HS-27A (cell line): ENCODE results near the gene SPINDOC.
A peak's percentile ranks its signal among the peaks of the same experiment; 100 is the strongest.
"Not testable (repeated sequence)": the region's sequence is repeated elsewhere in the genome, so short reads cannot be mapped to it uniquely, and the experiment has no call there.

ENCODE experiments used
- DNase-seq: peaks from one replicate; pipeline ENCODE4 v3.0.0-alpha.2; 2012; ENCODE audit warnings: low read depth, missing footprints

SPINDOC gene, protein sequence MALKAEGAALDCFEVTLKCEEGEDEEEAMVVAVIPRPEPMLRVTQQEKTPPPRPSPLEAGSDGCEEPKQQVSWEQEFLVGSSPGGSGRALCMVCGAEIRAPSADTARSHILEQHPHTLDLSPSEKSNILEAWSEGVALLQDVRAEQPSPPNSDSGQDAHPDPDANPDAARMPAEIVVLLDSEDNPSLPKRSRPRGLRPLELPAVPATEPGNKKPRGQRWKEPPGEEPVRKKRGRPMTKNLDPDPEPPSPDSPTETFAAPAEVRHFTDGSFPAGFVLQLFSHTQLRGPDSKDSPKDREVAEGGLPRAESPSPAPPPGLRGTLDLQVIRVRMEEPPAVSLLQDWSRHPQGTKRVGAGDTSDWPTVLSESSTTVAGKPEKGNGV

GRCh38 chr11:63813035-63813562 is at the start of gene SPINDOC:
Gene SPINDOC, plus strand, starts transcription at chr11:63813456. Its CDS starts 231 bp downstream, at chr11:63813687.
- peak; percentile 46 for DNase-seq

DNA sequence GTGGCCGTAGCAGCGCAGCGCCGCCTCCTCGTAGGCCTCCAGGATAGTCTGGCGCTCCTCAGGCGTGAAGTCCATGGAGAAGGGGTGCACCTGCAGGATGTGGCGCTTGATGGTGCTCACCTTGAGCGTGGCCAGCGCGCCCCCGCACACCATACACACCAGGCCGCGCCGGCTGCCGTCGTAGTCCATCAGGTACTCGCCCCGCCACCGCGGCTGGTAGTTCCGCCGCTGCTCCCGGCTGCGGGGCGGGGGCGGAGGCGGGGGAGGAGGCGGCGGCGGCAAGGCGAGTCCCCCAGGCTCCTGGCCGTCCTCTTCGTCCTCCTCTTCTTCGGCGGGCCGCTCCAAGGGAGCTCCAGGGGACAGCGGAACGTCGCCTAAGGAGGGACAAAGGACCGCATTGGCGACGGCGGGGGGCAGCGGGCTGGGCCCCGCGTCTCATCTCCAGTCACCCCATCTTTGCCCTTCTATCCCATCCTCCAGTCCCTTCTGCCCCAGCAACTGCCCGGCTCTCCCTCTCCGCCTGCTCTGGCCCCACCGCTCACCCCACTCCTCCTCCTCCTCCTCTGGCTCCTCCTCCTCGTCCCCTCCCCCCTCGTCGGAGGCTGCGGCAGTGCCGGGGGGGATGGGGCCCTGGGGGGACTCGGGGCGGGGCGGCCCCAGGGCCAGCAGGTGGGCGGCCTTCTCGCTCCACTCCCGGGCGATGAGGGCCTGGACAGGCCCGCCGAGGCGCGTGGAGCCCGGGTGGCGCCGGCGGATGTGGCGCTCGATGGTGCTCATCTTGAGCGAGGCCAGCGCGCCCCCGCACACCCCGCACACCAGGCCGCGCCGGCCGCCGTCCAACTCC is 49.5 kb upstream of the SPINDOC start:
- DNase-seq, result no peak

DNA sequence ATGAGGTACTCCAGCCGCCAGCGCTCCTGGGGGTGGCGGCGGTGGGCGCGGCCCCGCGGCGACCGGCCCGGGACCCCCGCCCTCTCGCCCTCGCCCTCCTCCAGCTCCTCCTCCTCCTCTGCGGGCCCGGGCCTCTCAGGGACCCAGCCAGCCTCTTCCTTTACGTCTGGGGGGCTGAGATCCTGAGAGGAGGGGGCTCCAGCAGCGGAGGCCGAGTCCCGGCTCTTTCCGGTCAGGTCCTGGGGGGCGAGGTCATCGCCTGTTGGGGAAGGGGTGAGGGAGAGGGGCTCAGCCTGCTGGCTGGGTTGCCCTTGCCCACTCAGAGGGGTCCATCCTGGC is 48.9 kb upstream of the SPINDOC start:
- no peak for DNase-seq

DNA sequence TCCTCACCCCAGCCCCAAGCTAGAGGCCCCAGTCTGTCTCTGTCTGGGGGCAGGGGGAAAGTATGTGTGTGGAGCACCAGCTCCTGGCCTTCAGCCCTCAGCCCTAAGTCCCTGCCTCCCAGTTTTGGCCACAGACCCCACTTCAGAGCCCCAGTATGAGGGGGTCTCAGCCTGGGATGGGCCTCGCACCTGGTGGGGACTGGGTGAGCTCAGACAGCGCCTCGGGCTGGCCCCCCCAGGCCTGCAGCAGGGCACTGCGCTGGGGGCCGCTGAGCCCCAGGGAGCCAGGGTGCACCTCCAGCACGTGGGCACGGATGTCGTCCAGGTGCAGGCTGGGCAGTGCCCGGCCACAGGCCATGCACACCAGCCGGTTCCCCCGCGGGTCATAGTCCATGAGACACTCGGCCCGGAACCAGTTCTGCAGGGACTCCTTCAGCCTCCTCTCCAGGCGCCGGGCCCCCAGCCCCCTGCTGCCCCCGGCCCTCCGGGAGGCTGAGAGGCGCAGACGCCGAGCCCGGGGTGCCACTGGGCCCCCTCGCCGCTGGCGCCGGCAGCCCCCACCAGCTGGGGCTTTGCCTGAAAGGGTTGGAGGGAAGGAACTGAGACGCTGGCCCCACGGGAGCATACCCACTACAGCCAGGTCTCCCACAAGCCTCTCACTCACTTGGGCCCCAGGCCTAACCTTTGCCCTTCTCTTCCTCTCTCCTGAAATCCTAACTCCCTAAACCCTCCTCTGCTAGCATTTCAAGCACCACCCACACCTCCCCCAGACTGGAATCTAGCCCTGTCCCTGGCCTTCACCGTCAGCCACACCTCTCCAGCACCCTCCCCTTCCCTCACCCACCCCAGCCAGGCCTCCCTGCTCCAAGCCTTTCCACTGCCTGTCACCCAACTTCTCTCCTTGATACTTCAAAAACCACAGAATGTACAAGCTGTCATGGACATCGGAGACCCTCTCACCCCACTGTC is 48.3 kb upstream of the SPINDOC start:
- no peak for DNase-seq

DNA sequence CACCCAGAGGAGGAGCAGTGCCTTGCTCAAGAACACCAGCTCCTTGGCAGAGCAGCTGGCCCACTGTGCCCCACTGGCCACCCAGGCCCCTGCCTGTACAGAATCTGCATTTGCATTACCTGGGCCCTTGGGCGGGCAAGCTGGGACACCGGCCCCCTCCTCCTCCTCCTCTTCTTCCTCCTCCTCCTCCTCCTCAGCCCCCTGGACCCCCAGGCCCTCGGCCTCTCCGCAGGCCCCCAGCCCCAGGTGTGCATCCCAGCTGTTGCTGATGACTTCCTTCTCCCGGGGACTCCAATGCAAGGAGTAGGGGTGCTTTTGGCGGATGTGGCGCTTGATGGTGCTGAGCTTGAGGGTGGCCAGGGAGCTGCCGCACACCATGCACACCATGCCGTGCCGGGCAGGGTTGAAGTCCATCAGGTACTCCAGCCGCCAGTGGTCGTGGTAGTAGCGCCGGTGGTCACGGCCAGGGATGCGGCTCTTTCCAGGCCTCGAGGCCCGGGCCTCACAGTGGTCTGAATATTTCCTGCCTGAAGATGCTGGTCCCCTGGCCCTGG is 47.5 kb upstream of the SPINDOC start:
- DNase-seq, result no peak

DNA sequence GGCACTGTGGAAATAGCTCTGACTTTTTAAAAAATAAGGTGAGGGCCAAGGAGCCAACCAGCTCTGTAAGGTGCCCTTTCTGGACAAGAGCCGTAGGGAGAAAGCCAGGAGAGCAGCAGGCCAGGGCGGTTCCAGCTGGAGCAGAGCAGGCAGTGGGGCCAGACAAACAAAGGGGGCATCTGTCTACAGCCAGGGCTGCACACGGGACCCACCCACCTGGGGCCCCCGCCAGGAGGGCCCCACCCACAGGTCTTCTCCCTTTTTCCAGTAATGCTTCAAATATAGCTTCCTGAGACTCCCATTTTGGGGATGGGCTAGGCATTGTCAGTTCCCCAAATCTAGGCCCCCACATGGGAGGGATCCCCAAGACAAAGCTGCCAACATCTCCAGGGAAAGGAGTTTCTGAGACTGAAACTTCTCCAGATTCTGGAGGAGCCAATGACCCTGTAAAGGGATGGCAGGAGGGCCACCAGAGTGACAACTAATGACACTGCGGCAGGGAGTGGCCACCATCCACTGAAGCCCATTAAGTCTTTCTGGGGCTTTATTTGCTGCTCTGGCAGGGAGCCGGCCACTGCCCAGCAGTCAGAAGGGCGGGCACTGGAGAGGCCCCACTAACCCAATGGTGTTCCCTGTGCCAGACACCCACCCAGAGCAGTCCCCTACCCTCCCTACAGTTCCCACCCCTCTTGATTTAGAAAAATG is 46.6 kb upstream of the SPINDOC start:
- no peak for DNase-seq

- DNase-seq, result no peak
Measured at GRCh38 chr11:63767267-63767564, 46.0 kb upstream of the SPINDOC start.

- peak; percentile 60 for DNase-seq
Measured at GRCh38 chr11:63767565-63768236, 45.6 kb upstream of the SPINDOC start.

GRCh38 chr11:63768237-63769041 is 44.8 kb upstream of the SPINDOC start, which contains the start of gene ZFTA:
Gene ZFTA, minus strand, starts transcription at chr11:63768775. Its CDS starts 153 bp downstream, at chr11:63768622.
- DNase-seq, result peak; percentile 35

DNA sequence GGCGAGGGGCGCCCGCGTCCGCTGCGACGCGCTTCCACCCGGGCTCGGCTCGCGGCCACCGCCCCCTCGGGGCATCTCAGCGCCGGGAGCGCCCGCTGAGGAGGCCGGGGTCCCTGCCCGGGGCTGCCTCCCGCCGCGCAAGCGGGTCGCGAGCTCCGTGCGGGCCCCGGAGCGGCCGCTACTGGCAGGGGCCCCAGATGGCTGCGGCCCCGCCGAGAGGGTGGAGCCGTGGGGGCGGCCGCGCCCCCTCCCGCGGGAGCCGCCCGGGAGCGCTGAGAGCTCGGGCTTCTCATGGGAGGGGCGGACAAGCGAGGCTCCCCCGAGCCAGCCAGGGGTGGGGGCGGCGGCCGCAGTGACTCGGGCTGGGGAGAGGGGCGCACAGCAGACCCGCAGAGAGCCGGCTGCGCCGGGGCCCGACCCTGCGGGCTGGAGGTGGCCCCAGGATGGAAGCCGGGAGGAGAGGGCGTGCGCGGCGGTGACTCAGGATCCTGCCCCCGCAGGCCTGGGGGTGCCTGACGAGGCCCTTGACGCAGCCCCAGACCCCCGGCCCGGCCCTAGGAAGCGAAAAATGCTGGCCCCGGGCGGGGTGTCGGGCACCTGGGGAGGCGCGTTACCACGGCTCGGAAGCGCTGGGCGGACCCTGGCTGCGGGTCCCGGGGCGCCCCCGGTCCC is 44.1 kb upstream of the SPINDOC start:
- DNase-seq, result no peak

- no peak for DNase-seq
Measured at GRCh38 chr11:63769714-63770455, 43.4 kb upstream of the SPINDOC start.

GRCh38 chr11:63770763-63771162 is 42.5 kb upstream of the SPINDOC start:
- no peak for DNase-seq

DNA sequence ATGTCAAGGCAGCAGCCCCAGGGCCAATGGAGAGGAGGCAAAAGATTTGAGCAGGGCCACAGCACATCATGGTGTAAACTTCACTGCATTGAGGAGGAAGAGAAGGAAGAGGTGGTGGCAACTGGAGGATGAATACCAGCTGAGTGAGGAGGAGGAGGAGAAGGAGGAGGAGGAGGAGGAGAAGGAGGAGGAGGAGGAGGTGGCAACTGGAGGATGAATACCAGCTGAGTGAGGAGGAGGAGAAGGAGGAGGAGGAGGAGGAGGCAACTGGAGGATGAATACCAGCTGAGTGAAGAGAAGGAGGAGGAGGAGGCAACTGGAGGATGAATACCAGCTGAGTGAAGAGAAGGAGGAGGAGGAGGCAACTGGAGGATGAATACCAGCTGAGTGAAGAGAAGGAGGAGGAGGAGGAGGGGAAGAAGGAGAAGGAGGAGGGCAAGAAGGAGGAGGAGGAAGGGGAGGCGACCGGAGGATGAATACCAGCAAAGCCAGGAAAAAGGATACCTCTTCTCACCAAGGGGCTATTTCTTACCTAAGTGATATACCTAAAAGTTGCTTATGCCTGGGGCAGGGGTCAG is 41.4 kb upstream of the SPINDOC start:
- not testable (repeated sequence) for DNase-seq

- DNase-seq, result no peak
Measured at GRCh38 chr11:63775191-63775590, 38.1 kb upstream of the SPINDOC start.

- DNase-seq, result no peak
Measured at GRCh38 chr11:63779039-63779438, 34.2 kb upstream of the SPINDOC start.

DNA sequence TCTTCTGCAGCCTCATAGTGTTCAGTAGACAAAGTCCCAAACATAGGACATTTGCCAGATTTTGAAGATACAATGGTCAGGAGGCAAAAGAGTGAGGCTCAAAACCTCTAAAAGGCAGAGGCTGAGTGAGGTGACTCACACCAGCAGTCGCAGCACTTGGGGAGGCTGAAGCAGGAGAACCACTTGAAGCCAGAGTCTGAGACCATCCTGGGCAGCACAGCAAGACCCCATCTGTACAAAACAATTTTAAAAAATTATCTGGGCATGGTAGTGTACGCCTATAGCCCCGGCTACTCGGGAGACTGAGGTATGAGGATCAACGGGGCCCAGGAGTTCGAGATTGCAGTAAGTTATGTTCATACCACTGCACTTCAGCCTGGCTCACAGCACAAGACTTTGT is 30.5 kb upstream of the SPINDOC start:
- no peak for DNase-seq

GRCh38 chr11:63783925-63784592 is 29.2 kb upstream of the SPINDOC start:
- DNase-seq, result no peak
